Uterus (tissue), 2 donors: ENCODE data around the gene MAPK10.

ENCODE experiments used
- CTCF ChIP-seq, 4 experiments: fragments of 200-600 bp in 2 of 4; fragments of 450-650 bp in 2 of 4; sonication (generic) in 2 of 4; IDR thresholded peaks; one replicate each; pipeline ENCODE4 v1.5.1; 2016 to 2019; ENCODE audit warnings: antibody characterized with exemption in 4 of 4, mild to moderate bottlenecking in 2 of 4, moderate library complexity in 1 of 4
- POLR2A ChIP-seq, 2 donors: fragments of 450-650 bp; IDR thresholded peaks; one replicate each; pipeline ENCODE4 v1.6.1; 2016; ENCODE audit warnings: antibody characterized with exemption in 2 of 2, mild to moderate bottlenecking in 1 of 2, moderate library complexity in 1 of 2

- TF ChIP-seq POLR2A (IDR thresholded peaks at IDR 0.05) (no peak), CTCF (IDR thresholded peaks at IDR 0.05) (no peak)
Observed at GRCh38 chr4:86122404-86122803, 237.4 kb downstream of the MAPK10 start.
